SKM-1 (cell line): Measurements from ENCODE around the gene TBC1D9B.

ENCODE experiments used
- DNase-seq: peaks from one replicate; lab custom pipeline; 2025; ENCODE audit not compliant: unreplicated experiment; lab: John Stamatoyannopoulos, UW

TBC1D9B gene

GRCh38 chr5:179870403-179870903, 37.2 kb downstream of the TBC1D9B start:
- DNase-seq: no peak

DNA sequence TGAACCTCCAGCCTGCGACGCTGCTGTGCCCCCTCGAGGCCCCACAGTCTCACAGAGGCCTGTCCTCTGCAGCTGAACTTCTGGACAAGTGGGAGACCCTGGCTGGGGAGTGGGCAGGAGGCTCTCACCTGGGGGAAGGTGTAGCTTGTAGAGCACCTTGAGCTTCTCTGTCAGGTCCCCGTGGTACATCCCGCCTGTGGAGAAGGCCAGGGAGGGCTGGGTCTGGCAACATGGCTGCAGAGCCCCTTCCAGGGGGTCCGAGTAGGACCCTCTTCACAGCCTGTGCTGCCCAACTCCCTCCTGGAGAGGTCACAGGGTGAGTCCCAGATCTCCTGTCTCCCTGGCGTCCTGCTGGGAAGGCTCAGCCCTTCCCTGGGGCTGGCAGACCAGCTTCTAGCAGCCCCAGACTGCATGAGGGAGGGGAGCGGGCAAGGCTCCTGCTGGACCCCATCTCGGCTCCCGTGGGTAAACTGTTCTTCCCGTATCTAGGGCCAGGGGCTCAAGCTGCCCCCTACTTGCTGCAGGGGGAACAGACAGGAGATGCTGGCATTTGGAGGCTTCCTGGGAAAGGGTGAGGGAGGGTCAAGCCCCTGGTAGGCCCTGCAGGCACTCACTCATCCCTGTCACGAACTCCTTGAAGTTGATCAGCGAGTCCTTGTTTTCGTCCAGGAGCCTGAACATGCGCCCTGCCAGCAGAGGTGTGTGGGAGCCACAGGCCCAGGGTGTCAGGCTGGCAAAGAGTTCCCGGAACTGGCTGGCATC, 37.9 kb downstream of the TBC1D9B start:
- no peak for DNase-seq

- no peak for DNase-seq
Measured at GRCh38 chr5:179869101-179869500, 38.6 kb downstream of the TBC1D9B start.

DNA sequence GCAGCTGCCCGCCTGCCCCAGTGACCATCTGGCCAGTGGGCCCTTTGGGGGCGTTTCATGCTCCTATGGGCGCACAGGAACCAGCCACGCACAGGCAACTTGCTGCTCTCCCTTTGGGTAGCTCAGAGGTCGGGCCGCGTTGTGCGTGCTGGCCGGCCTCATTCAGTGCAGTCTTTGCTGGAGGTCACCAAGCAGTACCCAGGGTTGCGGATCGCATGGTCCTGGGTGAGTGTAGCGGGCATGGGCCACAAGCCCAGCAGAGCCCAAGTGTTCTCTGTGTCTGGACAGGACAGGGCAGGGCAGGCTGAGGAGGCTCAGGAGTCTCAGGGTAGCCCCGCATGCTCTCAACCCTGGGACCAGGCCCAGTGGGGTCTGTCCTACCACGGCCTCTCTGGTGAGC, 39.2 kb downstream of the TBC1D9B start:
- no peak for DNase-seq

DNA sequence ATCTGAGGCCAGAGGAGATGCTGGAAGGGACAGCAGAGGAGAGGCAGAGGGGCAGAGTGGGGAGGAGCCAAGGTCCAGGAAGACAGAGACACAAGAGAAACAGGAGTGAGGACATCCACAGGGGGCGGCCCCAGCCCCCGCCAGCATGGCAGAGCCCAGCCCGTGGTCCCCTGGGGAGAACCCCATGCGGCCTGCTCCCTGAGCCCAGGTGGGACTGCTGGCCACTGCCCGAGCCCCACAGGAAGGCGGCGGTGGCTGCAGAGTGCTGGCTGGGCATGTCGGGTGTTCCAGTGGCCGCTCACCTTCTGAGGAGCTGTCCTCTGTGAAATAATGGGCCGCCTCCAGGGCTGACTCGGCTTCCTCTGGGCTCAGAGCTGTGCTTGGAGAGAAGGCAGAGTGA, 40.2 kb downstream of the TBC1D9B start:
- DNase-seq: no peak

DNA sequence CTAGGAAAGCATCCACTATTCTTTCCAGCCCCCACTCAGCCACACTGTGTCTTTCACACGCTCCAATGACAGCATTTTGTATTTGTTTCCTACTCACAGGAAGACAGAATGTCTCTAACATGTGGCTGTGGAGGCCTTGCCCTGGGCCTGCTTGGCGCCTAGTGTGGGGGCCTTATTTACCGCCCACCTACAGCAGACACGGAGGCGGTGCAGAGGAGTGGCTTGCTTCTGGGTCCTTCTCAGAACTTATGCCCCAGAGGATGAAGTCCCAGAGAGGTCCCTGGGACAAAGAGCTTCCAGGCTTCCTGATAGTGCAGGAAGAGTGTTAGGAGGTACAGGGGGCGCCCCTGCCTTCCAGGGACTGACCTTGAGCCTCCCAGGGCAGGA, 40.6 kb downstream of the TBC1D9B start:
- no peak for DNase-seq

DNA sequence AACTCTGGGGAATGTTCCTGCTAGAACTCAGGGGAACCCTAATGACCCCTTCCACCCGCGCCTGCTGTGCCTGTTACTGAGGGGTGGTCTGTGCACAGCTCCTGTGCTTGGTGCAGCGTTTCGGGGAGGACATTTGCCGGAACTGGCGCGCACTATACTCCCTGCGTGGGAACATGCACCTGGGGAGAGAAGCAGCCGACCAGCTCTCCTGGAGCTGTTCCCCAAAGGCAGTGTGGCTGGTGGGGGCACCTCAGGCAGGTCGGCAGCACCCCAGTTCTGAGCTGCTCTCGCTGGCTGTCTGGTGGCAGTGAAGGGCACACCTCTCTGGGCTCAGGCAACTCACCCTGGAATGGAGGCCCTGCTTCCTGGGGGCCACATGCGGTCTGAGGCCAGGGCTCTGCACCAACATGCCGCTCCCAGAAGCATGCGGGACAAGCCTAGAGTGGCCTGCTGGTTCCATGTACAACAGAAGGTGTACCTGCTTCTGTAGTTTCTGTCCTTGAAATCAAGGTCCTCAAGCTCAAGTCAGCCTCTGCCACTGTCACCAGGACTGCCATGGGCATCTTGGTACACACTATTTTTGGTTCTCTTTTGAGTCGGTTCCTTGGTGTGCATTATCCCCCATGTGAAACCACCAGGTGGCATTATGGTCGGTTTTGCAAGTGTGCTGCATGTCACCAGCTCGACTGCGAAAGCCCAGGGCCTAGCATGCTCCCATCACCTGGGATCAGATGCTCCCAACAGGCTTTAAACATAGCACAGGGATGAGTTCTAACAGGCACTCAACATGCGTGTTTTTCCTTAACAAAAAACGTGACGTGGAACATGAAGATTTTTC, 41.2 kb downstream of the TBC1D9B start:
- DNase-seq: no peak

GRCh38 chr5:179865491-179866240, 42.0 kb downstream of the TBC1D9B start:
- DNase-seq: no peak

DNA sequence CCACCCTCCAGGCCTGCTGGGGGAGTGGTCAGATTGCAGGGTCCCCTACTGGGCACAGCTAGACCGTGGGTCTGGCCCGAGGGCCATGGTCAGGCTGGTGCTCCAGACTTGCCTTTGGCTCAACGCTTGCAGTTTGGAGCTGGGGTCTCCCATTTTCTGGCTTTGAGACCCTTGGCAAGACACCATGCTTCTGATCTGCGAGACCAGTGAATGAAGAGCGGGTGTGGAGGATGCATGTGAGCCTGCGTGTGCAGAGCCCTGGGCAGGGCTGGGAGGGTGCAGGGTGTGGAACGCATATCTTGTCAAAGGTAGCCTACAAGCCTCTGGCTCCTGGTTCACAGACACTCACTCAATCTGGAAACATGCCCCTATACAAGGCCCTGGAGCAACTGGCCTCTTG, 43.0 kb downstream of the TBC1D9B start:
- no peak for DNase-seq

DNA sequence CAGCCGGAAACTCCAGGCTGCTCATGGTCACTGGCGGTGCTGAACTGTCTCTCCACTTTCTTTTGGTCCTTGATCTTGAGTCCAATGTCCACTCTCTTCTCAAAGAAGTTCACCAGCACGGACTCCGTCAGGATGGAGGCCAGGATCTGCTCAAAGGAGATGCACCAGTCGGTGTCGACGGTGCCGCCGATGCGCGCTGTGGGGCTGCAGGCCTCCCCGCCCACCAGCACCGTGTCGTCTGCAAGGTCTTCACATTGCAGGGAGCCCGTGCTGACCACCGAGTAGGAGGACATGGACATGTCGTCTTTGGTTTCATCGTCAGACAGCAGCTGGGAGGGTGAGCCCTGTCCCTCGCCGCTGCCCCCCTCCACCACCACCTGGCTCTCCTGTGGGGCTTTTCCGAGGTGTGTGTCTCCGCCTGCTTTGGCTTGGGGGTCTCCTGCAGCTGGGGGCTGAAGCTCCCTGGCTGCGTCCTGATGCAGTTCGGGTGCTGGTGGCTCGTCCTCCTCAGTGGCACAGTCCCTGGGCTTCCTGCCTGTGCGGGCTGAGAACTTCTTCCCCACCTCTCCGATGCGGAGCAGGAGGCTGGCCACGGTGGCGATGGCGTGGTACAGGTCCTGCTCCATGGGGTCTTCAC, 44.1 kb downstream of the TBC1D9B start:
- DNase-seq: no peak

GRCh38 chr5:179862891-179863290, 44.8 kb downstream of the TBC1D9B start:
- DNase-seq: no peak

DNA sequence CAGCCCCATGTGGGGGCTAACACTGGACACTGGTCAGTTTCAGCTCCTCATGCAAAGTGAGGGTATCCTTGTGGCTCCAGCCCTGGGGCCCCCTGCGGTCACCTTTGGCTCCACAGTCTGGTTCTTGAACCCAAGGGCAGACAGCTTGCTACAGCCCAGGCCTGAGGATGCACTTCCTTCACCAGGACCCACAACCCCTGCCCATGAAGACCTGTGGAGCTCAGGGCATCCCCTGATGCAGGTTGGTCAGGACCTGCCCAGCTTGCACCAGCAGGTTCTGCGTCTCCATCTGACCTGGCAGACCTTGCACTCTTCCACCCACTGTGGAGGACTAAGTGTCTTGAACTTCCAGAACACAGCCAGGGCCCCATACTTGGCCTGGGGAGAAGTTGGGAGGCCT, 45.4 kb downstream of the TBC1D9B start:
- no peak for DNase-seq

- DNase-seq: no peak
Measured at GRCh38 chr5:179860301-179860700, 47.4 kb downstream of the TBC1D9B start.

- peak; percentile 93 for DNase-seq
Measured at GRCh38 chr5:179858586-179859427, 48.9 kb downstream of the TBC1D9B start, which contains the start of gene MRNIP. MRNIP (minus strand) TSS chr5:179858817; CDS start chr5:179858796, 21 bp downstream.

- DNase-seq: no peak
Measured at GRCh38 chr5:179858241-179858585, 49.5 kb downstream of the TBC1D9B start.

- DNase-seq: no peak
Measured at GRCh38 chr5:179854356-179854755, 53.3 kb downstream of the TBC1D9B start.

DNA sequence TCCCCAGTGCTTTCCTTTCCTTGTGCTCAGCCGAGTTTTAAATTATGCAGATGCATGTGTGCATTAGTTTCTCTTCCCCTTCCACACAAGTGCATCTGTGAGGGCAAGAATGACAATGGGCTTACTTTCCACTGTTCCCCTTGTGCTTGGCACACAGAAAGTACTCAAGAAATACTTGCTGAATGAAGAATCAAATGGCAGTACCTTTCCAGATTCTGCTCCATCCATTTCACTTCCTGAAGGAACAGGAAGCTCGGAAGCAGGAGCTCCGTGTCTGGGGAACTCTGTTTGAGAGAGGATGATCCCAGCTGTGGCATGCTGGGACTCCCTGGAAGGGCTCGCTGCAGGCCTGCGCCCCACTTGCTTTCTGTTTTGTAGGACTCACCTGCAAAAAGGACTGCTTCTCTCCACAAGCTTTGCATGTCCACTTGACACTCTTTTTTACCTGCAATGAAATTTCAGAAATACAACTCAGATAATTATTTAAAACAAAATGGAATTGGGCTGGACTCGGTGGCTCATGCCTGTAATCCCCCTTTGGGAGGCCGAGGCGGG, 54.6 kb downstream of the TBC1D9B start:
- DNase-seq: no peak

DNA sequence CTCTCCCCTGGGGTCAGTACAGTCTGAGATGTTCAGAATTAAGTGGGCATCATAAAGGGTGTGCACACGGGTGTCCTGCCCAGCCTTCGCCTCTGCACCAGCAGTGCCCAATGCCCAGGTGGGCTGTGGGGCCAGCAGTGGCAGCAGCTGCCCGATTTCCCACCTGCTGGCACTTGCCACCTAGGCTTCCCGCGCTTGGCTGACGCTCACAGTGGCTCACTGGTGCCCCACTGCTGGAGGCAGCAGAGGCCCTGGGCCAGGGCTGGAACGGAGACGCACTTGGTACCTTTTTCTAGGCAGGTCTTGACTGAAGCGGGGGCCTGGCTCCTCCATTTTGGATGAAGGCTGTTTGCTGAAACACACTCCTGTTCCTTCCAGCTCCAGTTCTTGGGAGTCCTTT, 66.1 kb downstream of the TBC1D9B start:
- DNase-seq: no peak

DNA sequence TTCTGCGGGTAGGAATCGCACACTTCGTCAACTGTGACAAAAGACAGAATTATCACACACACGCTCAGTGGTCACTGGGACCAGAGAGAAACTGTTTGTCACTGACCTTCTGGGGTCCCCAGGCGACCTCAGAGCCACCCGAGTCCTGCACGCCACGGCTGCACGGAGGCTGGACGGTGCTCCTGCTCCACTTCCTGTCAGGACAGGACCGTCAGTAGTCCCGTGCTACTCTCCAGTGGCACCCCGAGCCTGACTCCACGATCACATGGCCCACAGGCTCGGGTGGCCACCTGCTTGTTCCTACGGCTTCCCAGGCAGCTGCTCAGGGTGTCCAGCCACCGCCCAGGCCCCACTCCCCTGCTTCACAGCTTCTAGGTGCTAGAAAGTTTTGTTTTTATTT, 66.9 kb downstream of the TBC1D9B start:
- DNase-seq: no peak

- DNase-seq: no peak
Measured at GRCh38 chr5:179840321-179840720, 67.4 kb downstream of the TBC1D9B start.
